BJ (cell line): Measurements from ENCODE around the gene OGDH. TPM values are rescaled to one million over a fixed set of nuclear protein-coding genes. Genes with fewer than 3 reads are reported as not detected.
"Not testable (repeated sequence)": the region's sequence is repeated elsewhere in the genome, so short reads cannot be mapped to it uniquely, and the experiment has no call there.

Experiments
- CTCF ChIA-PET: fragments of 350-600 bp; formaldehyde crosslinking; extraction: SDS; loops from one replicate; lab custom pipeline; 2021; ENCODE audit warnings: antibody characterized with exemption, inconsistent platforms; lab: Yijun Ruan, JAX
- POLR2A ChIA-PET: fragments of 300-600 bp; sonication (Branson Sonifier 250); formaldehyde crosslinking; extraction: SDS; loops from one replicate; lab custom pipeline; 2021; ENCODE audit warnings: antibody characterized with exemption; lab: Charles Lee
- DNase-seq: peaks from one replicate; pipeline ENCODE4 v3.0.0-alpha.2; 2011; ENCODE audit warnings: low read depth
- H3K27me3 ChIP-seq: 2 replicates; pipeline ENCODE4 v1.6.0; 2011; ENCODE audit warnings: low read length; ENCODE audit not compliant: control insufficient read depth, insufficient read depth
- H3K36me3 ChIP-seq: 2 replicates; pipeline ENCODE4 v1.5.1; 2011; ENCODE audit warnings: low read length; ENCODE audit not compliant: control insufficient read depth, insufficient read depth
- H3K4me3 ChIP-seq: 2 replicates; pipeline ENCODE4 v1.5.1; 2011; ENCODE audit warnings: low read depth, mild to moderate bottlenecking, control low read depth, low read length
- polyA plus RNA-seq: library from polyadenylated mRNA; depleted of rRNA; stranded (reverse); fragments of >200 nt; gene quantifications from 2 replicates; pipeline ENCODE4 v1.2.3, GENCODE V29; 2011
- TF ChIP-seq, protein P1 (sequence below): IDR thresholded peaks from 2 replicates; pipeline ENCODE4 v1.5.1; 2011; ENCODE audit warnings: low read depth, mild to moderate bottlenecking, control low read depth, inconsistent platforms, low read length, moderate library complexity; ENCODE audit not compliant: insufficient read depth

The OGDH gene
- polyA plus RNA-seq, 1 experiment, result 51.3 TPM

DNA sequence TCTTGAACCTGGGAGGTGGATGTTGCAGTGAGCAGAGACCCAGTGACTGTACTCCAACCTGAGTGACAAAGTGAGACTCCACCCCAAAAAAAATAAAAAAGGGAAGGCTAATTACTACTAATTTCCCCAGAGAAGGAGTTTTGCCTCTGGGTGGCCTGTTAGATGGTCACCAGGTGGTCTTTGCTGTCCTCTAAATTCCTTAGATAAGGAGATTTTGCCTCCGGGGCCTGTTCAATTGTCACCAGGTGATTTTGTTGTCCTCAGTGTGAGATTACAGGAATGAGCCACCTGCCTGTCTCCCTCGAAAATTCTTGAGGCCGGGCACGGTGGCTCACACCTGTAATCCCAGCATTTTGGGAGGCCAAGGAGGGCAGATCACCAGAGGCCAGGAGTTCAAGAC, 117.8 kb downstream of the OGDH start:
- DNase-seq, result no peak

DNA sequence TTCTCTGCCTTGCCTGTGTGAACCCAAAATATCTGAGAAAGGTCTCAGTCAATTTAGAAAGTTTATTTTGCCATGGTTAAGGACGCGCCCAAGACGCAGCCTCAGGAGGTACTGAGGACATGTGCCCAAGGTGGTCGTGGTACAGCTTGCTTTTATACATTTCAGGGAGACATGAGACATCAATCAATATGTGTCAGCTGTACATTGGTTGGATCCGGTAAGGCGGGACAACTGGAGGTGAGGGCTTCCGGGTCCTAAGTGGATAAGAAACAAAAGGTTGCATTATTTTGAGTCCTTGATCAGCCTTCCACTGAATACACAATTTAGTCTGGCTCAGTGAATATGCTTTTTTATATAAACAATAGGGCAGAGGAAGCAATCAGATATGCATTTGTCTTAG, 119.8 kb downstream of the OGDH start:
- DNase-seq, H3K4me3 ChIP-seq, CTCF ChIA-PET, POLR2A ChIA-PET, H3K27me3 ChIP-seq, H3K36me3 ChIP-seq: not testable (repeated sequence)

More for the DNA sequence above, 117.8 kb downstream of the OGDH start:
- Histone ChIP-seq H3K4me3 (no peak overlapping the region), H3K27me3 (no peaks in the 10 kb centered on the region), H3K36me3 (no peaks in the 10 kb centered on the region)
- POLR2A ChIA-PET, result no interaction called here
- TF ChIP-seq, protein P1, sequence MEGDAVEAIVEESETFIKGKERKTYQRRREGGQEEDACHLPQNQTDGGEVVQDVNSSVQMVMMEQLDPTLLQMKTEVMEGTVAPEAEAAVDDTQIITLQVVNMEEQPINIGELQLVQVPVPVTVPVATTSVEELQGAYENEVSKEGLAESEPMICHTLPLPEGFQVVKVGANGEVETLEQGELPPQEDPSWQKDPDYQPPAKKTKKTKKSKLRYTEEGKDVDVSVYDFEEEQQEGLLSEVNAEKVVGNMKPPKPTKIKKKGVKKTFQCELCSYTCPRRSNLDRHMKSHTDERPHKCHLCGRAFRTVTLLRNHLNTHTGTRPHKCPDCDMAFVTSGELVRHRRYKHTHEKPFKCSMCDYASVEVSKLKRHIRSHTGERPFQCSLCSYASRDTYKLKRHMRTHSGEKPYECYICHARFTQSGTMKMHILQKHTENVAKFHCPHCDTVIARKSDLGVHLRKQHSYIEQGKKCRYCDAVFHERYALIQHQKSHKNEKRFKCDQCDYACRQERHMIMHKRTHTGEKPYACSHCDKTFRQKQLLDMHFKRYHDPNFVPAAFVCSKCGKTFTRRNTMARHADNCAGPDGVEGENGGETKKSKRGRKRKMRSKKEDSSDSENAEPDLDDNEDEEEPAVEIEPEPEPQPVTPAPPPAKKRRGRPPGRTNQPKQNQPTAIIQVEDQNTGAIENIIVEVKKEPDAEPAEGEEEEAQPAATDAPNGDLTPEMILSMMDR, result no peak
- CTCF ChIA-PET, result no interaction called here

DNA sequence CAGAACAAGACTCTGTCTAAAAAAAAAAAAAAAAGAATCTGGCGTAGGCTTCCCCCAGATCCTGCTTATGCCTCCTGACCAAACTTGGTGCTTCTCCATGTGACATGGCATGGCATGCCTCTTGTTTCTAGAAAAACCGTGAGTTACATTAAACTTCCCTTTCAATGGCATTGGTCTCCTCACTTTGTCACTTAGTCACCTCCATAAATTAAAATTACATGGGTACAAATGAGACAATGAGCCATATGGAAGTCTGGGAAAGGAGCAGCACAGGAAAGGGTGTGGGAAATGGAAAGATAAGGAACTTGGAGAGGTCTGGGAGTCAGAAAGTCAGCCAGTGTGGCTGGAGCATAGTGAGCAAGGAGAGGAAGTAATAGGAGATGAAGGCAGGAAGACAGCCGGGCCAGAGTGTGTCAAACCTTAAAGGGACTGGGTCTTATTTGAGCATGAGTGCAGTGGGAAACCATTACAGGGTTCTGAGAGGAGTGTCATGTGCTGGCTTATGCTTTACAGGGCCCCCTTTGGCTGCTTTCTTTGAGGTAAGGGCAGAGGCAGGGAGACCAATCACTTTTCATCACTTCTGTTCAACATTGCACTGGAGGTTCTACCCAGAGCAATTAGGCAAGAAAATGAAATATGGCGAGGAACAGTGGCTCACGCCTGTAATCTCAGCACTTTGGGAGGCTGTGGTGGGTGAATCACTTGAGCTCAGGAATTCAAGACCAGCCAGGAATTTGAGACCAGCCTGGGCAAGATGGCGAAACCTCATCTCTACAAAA, 120.9 kb downstream of the OGDH start:
- DNase-seq, result peak; percentile 62
- CTCF ChIA-PET, result no interaction called here
- Histone ChIP-seq H3K27me3 (no peaks in the 10 kb centered on the region), H3K4me3 (no peak overlapping the region), H3K36me3 (no peaks in the 10 kb centered on the region)
- TF ChIP-seq, protein P1, result no peak
- POLR2A ChIA-PET, result interaction anchor here (0.6 kb wide), 2 partner anchors 107 to 117 kb away, joined by 5 to 12 read pairs; no protein-coding TSS in a partner anchor

DNA sequence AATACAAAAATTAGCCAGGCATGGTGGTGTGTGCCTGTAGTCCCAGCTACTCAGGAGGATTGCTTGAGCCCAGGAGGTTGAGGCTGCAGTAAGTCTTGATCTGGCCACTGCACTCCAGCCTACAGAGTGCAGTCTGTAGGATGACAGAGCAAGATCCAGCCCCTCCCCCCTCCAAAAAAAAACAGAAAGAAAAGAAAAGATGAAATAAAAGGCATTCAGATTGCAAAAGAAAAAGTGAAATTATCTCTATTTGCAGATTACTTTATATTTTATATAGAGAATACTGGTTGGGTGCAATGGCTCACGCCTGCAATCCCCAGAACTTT, 121.5 kb downstream of the OGDH start:
- H3K27me3 ChIP-seq, result no peaks in the 10 kb centered on the region
- no peaks in the 10 kb centered on the region for H3K36me3 ChIP-seq
- no peak overlapping the region for H3K4me3 ChIP-seq
- ChIA-PET CTCF (no interaction called here), POLR2A (interaction anchor here (0.6 kb wide), 2 partner anchors 107 to 116 kb away, joined by 5 to 12 read pairs; no protein-coding TSS in a partner anchor)
- TF ChIP-seq, protein P1, result no peak
- no peak for DNase-seq

DNA sequence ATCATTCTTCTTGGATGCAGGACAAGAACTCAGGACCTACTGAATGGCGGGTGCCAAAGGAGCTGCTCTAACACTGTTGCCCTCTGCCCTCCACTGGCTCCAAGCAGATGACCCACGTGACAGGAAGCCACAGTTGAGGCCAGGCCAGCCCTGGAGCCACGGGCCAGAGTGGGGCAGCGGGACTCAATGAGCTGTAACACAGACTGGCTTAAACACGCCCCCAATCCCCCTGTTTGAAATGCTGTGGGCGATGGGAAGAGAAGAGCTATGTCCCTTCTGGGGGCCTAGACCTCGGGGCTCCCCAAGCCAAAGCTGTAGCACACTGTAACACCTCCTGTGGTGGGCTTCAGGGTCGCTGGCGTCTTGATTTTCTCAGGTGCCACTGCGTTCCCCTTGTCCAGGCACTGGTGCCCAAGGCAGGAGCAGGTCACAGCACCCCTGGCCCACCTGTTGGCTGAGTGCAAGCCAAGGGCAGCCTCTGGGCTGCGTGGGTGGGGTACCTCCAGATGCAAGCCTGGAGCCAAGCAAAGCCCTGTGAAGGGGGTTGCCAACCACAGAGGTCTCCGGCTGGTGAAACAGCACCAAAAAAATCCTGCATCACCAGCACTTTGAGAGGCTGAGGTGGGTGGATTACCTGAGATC, 123.6 kb downstream of the OGDH start:
- H3K4me3 ChIP-seq, result no peak overlapping the region
- no peak for DNase-seq
- ChIA-PET CTCF (interaction anchor here (0.9 kb wide), 1 partner anchor 121 kb away, joined by 3 read pairs; no protein-coding TSS in a partner anchor), POLR2A (no interaction called here)
- H3K27me3 ChIP-seq, result no peaks in the 10 kb centered on the region
- H3K36me3 ChIP-seq, result no peaks in the 10 kb centered on the region
- TF ChIP-seq, protein P1, result no peak

DNA sequence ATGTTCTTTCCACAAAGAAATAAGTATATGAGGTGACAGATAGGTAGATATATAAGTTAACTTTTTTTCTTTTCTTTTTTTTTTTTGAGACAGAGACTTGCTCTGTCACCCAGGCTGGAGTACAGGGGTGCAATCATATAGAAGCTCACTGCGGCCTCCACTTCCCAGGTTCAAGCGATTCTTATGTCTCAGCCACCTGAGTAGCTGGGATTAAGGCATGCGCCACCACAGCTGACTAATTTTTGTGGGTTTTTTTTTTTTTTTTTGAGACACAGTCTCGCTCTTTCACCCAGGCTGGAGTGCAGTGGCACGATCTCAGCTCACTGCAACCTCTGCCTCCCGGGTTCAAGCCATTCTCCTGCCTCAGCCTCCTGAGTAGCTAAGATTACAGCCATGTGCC, 126.5 kb downstream of the OGDH start:
- DNase-seq, POLR2A ChIA-PET, H3K4me3 ChIP-seq, CTCF ChIA-PET, H3K27me3 ChIP-seq, H3K36me3 ChIP-seq: not testable (repeated sequence)
